ENCODE results near the gene ADGRD1.
A peak's percentile ranks its signal among the peaks of the same experiment; 100 is the strongest.

ADGRD1 gene

GRCh38 chr12:131008131-131008912 lies 54.6 kb downstream of the ADGRD1 start:
- no peak for DNase-seq

- no peak for DNase-seq
These were observed 55.2 kb downstream of the ADGRD1 start for GRCh38 chr12:131008913-131009270.

- no peak for DNase-seq
These were observed 56.1 kb downstream of the ADGRD1 start for GRCh38 chr12:131009595-131010395.

- no peak for DNase-seq
These were observed 56.9 kb downstream of the ADGRD1 start for GRCh38 chr12:131010396-131011131.

- peak; percentile 76 for DNase-seq
These were observed 57.7 kb downstream of the ADGRD1 start for GRCh38 chr12:131011165-131012079.

- no peak for DNase-seq
These were observed 58.8 kb downstream of the ADGRD1 start for GRCh38 chr12:131012279-131013069.

GRCh38 chr12:131013118-131013517 lies 59.4 kb downstream of the ADGRD1 start:
- DNase-seq = no peak

GRCh38 chr12:131014343-131014742 lies 60.6 kb downstream of the ADGRD1 start:
- DNase-seq = no peak

GRCh38 chr12:131015581-131016337 lies 62.1 kb downstream of the ADGRD1 start:
- DNase-seq = no peak

GRCh38 chr12:131017477-131017991 lies 63.8 kb downstream of the ADGRD1 start:
- no peak for DNase-seq

- DNase-seq = no peak
These were observed 64.4 kb downstream of the ADGRD1 start for GRCh38 chr12:131018019-131018620.

GRCh38 chr12:131018808-131019397 lies 65.2 kb downstream of the ADGRD1 start:
- DNase-seq = no peak

GRCh38 chr12:131020326-131021153 lies 66.8 kb downstream of the ADGRD1 start:
- peak; percentile 54 for DNase-seq

- DNase-seq = no peak
These were observed 67.4 kb downstream of the ADGRD1 start for GRCh38 chr12:131021154-131021541.

- DNase-seq = no peak
These were observed 70.3 kb downstream of the ADGRD1 start for GRCh38 chr12:131024026-131024425.

- DNase-seq = no peak
These were observed 71.0 kb downstream of the ADGRD1 start for GRCh38 chr12:131024721-131025120.

GRCh38 chr12:131025234-131025633 lies 71.5 kb downstream of the ADGRD1 start:
- no peak for DNase-seq

GRCh38 chr12:131025939-131026702 lies 72.4 kb downstream of the ADGRD1 start:
- no peak for DNase-seq
